AG04449 (cell line): ENCODE data around the gene TACO1.

Source experiments
- CTCF ChIA-PET: fragments of 350-600 bp; formaldehyde crosslinking; extraction: SDS; loops from one replicate; lab custom pipeline; 2021; ENCODE audit warnings: antibody characterized with exemption; lab: Yijun Ruan, JAX
- POLR2A ChIA-PET: fragments of 400-600, 350-600 bp; formaldehyde crosslinking; extraction: SDS; loops from one replicate; lab custom pipeline; 2020; ENCODE audit warnings: antibody characterized with exemption, inconsistent platforms; lab: Yijun Ruan, JAX
- DNase-seq: peaks from one replicate; pipeline ENCODE4 v3.0.0-alpha.2; 2010; ENCODE audit warnings: low read depth, low spot score
- H3K4me3 ChIP-seq: 2 replicates; pipeline ENCODE4 v1.5.1; 2011; ENCODE audit warnings: low read depth, mild to moderate bottlenecking, control low read depth, low read length
- CTCF ChIP-seq: IDR thresholded peaks from one replicate; pipeline ENCODE4 v1.5.1; 2011; ENCODE audit warnings: mild to moderate bottlenecking, moderate library complexity, low read length, control low read depth, inconsistent platforms; ENCODE audit not compliant: insufficient read depth; ENCODE audit errors: missing control alignments

TACO1 gene

GRCh38 chr17:63634816-63635215 lies 34.1 kb downstream of the TACO1 start:
- CTCF ChIA-PET = interaction anchor here (3.8 kb wide), 1 partner anchor 23 kb away, joined by 18 read pairs; no protein-coding TSS in a partner anchor
- POLR2A ChIA-PET = no interaction called here
- no peak for DNase-seq
- no peak for TF ChIP-seq CTCF
- no peak overlapping the region for H3K4me3 ChIP-seq

- ChIA-PET CTCF (interaction anchor here (3.8 kb wide), 1 partner anchor 23 kb away, joined by 18 read pairs; no protein-coding TSS in a partner anchor), POLR2A (no interaction called here)
- no peak overlapping the region for H3K4me3 ChIP-seq
- DNase-seq = no peak
- no peak for TF ChIP-seq CTCF
Observed at GRCh38 chr17:63635290-63635689, 34.6 kb downstream of the TACO1 start.

DNA sequence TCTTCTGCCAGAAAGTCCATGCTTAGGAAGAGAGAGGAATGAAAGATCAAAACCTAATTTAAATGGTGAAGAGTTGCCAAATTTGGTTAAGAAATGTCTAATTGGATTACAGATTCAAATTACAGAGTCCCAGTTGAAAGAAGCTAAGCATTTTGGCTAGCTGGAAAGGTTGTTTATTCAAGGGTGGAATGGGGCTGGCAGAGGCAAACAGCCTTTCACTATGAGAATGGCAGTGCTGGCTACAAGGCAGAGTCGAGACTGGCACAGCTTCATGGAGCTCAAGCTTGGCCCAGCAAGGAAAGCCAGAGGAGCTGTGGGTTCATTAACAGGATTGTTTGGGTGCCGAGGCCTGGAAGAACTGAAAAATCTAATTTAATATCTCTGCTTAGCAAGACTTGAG lies 35.1 kb downstream of the TACO1 start:
- TF ChIP-seq CTCF = no peak
- ChIA-PET POLR2A (no interaction called here), CTCF (interaction anchor here (1.0 to 3.8 kb wide), 2 partner anchors 11 to 24 kb away, joined by 3 to 18 read pairs; no protein-coding TSS in a partner anchor)
- H3K4me3 ChIP-seq = no peak overlapping the region
- DNase-seq = no peak

GRCh38 chr17:63639125-63639524 lies 38.4 kb downstream of the TACO1 start:
- TF ChIP-seq CTCF = no peak
- no peak for DNase-seq
- no peak overlapping the region for H3K4me3 ChIP-seq
- ChIA-PET CTCF (interaction anchor here (1.0 to 4.9 kb wide), 2 partner anchors 13 to 27 kb away, joined by 3 to 15 read pairs; no protein-coding TSS in a partner anchor), POLR2A (no interaction called here)

DNA sequence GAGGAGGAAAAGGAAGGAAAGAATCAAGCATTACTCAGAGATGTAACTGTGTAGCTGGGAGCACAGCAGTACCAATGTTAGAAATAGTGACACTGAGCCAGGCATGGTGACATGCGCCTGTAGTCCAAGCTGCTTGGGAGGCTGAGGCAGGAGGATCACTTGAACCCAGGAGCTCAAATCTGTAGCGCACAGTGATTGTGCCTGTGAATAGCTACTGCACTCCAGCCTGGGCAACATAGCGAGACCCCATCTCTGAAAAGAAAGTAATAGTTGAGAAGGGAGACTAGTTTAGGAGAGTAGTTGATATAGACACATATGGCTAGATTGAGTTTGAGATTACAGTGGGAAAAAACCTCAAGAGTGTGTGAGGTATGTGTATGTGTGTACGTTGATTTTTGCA lies 39.3 kb downstream of the TACO1 start:
- DNase-seq = no peak
- CTCF ChIA-PET = interaction anchor here (1.0 to 4.9 kb wide), 4 partner anchors 9 to 214 kb away, joined by 3 to 15 read pairs (median 4); no protein-coding TSS in a partner anchor
- no peak for TF ChIP-seq CTCF
- no peak overlapping the region for H3K4me3 ChIP-seq
- POLR2A ChIA-PET = no interaction called here

GRCh38 chr17:63641692-63642448 lies 41.2 kb downstream of the TACO1 start:
- H3K4me3 ChIP-seq = no peak overlapping the region
- POLR2A ChIA-PET = no interaction called here
- TF ChIP-seq CTCF = no peak
- no peak for DNase-seq
- CTCF ChIA-PET = no interaction called here
